Measurements from ENCODE around the gene RBFA. TPM values are rescaled to one million over a fixed set of nuclear protein-coding genes. Genes with fewer than 3 reads are reported as not detected.

Gene RBFA
- polyA plus RNA-seq, 1 donor = 45.0 TPM

- no peak for DNase-seq
Measured at GRCh38 chr18:80070825-80071224, 36.6 kb downstream of the RBFA start.

DNA sequence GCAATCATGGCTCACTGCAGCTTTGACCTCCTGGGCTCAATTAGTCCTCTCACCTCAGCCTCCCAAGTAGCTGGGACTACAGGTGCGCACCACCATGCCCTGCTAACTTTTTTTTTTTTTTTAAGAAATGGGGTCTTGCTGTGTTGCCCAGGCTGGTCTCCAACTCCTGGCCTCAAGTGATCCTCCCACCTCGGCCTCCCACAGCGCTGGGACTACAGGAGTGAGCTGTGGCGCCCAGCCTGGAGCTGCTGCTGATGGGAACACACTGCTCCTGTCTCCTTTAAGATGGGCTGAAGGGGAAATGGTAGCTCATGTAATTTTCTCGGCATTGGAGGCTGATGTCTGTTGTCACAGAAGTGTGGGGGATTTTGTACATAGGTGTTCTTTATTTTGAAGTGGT lies 39.9 kb downstream of the RBFA start:
- no peak for DNase-seq

DNA sequence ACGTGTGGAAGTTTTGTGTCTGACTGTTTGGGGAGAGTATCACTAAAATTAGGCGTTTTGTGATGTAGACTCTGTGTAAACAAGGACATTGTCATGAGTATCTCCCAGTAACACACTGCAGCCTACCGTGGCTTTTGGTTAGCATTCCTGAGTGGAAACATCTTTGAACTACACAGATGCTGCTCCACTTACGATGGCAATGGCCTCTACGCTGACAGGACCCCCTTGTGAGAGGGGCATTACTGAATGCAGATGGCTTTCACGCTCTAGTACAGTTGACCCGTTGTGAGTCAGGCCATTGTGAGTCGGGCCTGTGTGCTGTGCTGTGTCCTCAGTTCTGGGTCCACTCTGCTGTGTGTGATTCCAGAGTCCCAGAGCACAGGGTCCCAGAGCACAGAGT lies 40.5 kb downstream of the RBFA start:
- no peak for DNase-seq

GRCh38 chr18:80075940-80076339 lies 41.7 kb downstream of the RBFA start:
- DNase-seq = no peak

GRCh38 chr18:80076379-80076778 lies 42.1 kb downstream of the RBFA start:
- no peak for DNase-seq

- no peak for DNase-seq
Measured at GRCh38 chr18:80077873-80078272, 43.6 kb downstream of the RBFA start.

Other genes with a start within 250 kb of the RBFA start
- 0.13 TPM for gene KCNG2, start 236.5 kb upstream of the RBFA start, polyA plus RNA-seq (ENCODE audit: insufficient read length)
- gene SLC66A2, start 82.8 kb upstream of the RBFA start, polyA plus RNA-seq (ENCODE audit: insufficient read length) = 18.5 TPM
- 25.5 TPM for gene HSBP1L1, start 69.8 kb upstream of the RBFA start, polyA plus RNA-seq (ENCODE audit: insufficient read length)
- 77.2 TPM for gene TXNL4A, start 45.9 kb upstream of the RBFA start, polyA plus RNA-seq (ENCODE audit: insufficient read length)
- 29.0 TPM for gene ADNP2, start 74.8 kb downstream of the RBFA start, polyA plus RNA-seq (ENCODE audit: insufficient read length)
- 31.3 TPM for gene PARD6G, start 213.1 kb downstream of the RBFA start, polyA plus RNA-seq (ENCODE audit: insufficient read length)

Data from left kidney (tissue), 2 donors.